Frontal cortex (tissue), 4 donors: ENCODE measurements around the gene SRGAP3. TPM values are rescaled to one million over a fixed set of nuclear protein-coding genes. Genes with fewer than 3 reads are reported as not detected.
A peak's percentile ranks its signal among the peaks of the same experiment; 100 is the strongest.

Experiments used
- DNase-seq, 2 donors: peaks; one replicate each; pipeline ENCODE4 v3.0.0; 2012; ENCODE audit warnings: low spot score in 2 of 2
- FAIRE-seq: peaks from 2 replicates; lab custom pipeline; 2012; peaks lifted over from hg19 to GRCh38; lab: Jason Lieb, UNC
- total RNA-seq: library from RNA; depleted of rRNA; stranded (reverse); fragments of >200 nt; gene quantifications from one replicate; pipeline ENCODE4 v1.2.3, GENCODE V29; 2014
- donor health status: control.
- donor health status: control.
- donor health status: control.

The SRGAP3 gene
- total RNA-seq, 1 donor from 2014 or later = 58.3 TPM

- FAIRE-seq (no peak), DNase-seq (no peak)
These were observed 284.7 kb downstream of the SRGAP3 start for GRCh38 chr3:8964436-8965370.

- FAIRE-seq (no peak), DNase-seq (peak; percentile 68 to 81)
These were observed 286.2 kb downstream of the SRGAP3 start, which contains the start of gene RAD18 for GRCh38 chr3:8963137-8963853. Gene RAD18, minus strand, starts transcription at chr3:8963472. Its CDS starts 87 bp downstream, at chr3:8963385.

- no peak for DNase-seq
- FAIRE-seq = no peak
These were observed 287.1 kb downstream of the SRGAP3 start for GRCh38 chr3:8962226-8962861.

- DNase-seq (no peak), FAIRE-seq (no peak)
These were observed 289.8 kb downstream of the SRGAP3 start for GRCh38 chr3:8959668-8960067.

GRCh38 chr3:8954938-8955763, 294.3 kb downstream of the SRGAP3 start:
- no peak for DNase-seq
- no peak for FAIRE-seq

GRCh38 chr3:8953313-8953712, 296.1 kb downstream of the SRGAP3 start:
- DNase-seq = no peak
- no peak for FAIRE-seq

GRCh38 chr3:8952130-8952529, 297.3 kb downstream of the SRGAP3 start:
- DNase-seq = no peak
- FAIRE-seq = no peak

- no peak for DNase-seq
- no peak for FAIRE-seq
These were observed 303.4 kb downstream of the SRGAP3 start for GRCh38 chr3:8945890-8946600.

- DNase-seq = no peak
- FAIRE-seq = no peak
These were observed 306.5 kb downstream of the SRGAP3 start for GRCh38 chr3:8942746-8943488.

- FAIRE-seq (no peak), DNase-seq (no peak)
These were observed 307.3 kb downstream of the SRGAP3 start for GRCh38 chr3:8942115-8942514.

- DNase-seq = no peak
- FAIRE-seq = no peak
These were observed 311.4 kb downstream of the SRGAP3 start for GRCh38 chr3:8938021-8938420.

GRCh38 chr3:8937064-8938020, 312.1 kb downstream of the SRGAP3 start:
- no peak for FAIRE-seq

GRCh38 chr3:8932507-8932906, 316.9 kb downstream of the SRGAP3 start:
- DNase-seq (no peak), FAIRE-seq (no peak)

More at GRCh38 chr3:8937064-8938020, 312.1 kb downstream of the SRGAP3 start:
- DNase-seq = no peak

GRCh38 chr3:8931342-8931741, 318.1 kb downstream of the SRGAP3 start:
- DNase-seq (no peak), FAIRE-seq (no peak)
